Peyer's patch (tissue), 4 donors: ENCODE results near the gene MALSU1. TPM values are rescaled to one million over a fixed set of nuclear protein-coding genes. Genes with fewer than 3 reads are reported as not detected.

ENCODE experiments used
- DNase-seq, 3 donors: peaks; one replicate each; pipeline ENCODE4 v3.0.0-alpha.2; 2017 to 2019
- H3K27ac ChIP-seq, 4 donors: fragments of 200-600 bp; sonication (generic); one replicate each; pipeline ENCODE4 v1.5.1; 2016 to 2019
- H3K27me3 ChIP-seq, 2 donors: fragments of 200-600 bp; sonication (generic); one replicate each; pipeline ENCODE4 v1.5.1; 2019
- H3K36me3 ChIP-seq, 3 donors: fragments of 200-600 bp; sonication (generic); one replicate each; pipeline ENCODE4 v1.5.1; 2016 to 2019
- H3K4me1 ChIP-seq, 4 donors: fragments of 200-600 bp; sonication (generic); one replicate each; pipeline ENCODE4 v1.5.1; 2016 to 2019
- H3K4me3 ChIP-seq, 4 donors: fragments of 200-600 bp; sonication (generic); 1 replicate in 3 of 4; 2 replicates in 1 of 4; pipeline ENCODE4 v1.5.1; 2016 to 2019; ENCODE audit warnings: mild to moderate bottlenecking in 1 of 4
- H3K9me3 ChIP-seq, 4 donors: fragments of 200-600 bp; sonication (generic); one replicate each; pipeline ENCODE4 v1.5.1; 2016 to 2019; ENCODE audit warnings: mild to moderate bottlenecking in 1 of 4
- CTCF ChIP-seq, 6 experiments: fragments of 450-650 bp in 4 of 6; fragments of 200-600 bp in 2 of 6; sonication (generic) in 1 of 6; IDR thresholded peaks; one replicate each; pipeline ENCODE4 v1.5.1; 2017 to 2019; ENCODE audit warnings: antibody characterized with exemption in 6 of 6, mild to moderate bottlenecking in 3 of 6, moderate library complexity in 1 of 6
- POLR2A ChIP-seq, 2 donors: fragments of 450-650 bp; IDR thresholded peaks; one replicate each; pipeline ENCODE4 v1.5.1; 2017; ENCODE audit warnings: antibody characterized with exemption in 2 of 2, mild to moderate bottlenecking in 2 of 2, moderate library complexity in 2 of 2
- total RNA-seq, 4 donors: library from RNA; depleted of rRNA; stranded (reverse); fragments of >200 nt; gene quantifications; one replicate each; pipeline ENCODE4 v1.1.0, GENCODE V29; 2016

MALSU1 gene
- total RNA-seq, 4 donors from 2014 or later, result 15.7 to 40.5 (median 31.3) TPM

DNA sequence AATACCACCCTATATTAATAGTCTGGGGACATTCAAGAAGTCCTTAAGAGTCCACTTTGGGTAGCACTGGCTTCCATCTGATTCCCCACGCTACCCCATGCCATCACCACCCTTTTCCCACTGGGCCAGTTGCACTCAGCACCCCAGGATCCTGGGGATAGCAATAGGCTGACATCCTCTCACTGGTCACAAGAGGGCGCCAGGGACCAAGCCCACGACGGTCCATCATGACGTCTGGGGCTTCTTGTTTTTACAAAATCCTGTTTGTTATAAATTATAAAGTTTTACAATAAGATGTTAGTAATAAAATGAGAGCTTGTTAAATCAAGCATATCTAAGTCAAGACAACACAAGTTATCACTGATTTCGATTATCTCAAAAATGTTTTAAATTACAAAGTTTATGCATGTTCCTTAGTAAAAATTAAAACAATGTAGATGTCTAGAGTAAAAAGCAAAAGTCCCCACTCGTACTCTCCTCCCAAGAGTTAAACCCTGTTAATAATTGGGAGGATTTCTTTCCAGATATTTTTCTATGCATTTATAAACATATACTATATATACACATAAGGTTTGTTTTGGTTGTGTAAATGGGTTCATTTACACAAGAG lies 37.2 kb upstream of the MALSU1 start:
- H3K27me3 ChIP-seq, result no peaks in the 10 kb centered on the region
- TF ChIP-seq POLR2A (IDR thresholded peaks at IDR 0.05) (no peak), CTCF (IDR thresholded peaks at IDR 0.05) (peak; percentile 31 to 66 (median 59))
- H3K27ac ChIP-seq, result no peak overlapping the region
- peaks cover 0 to 6% (median 0%) of the 10 kb centered on the region in 3 donors for H3K36me3 ChIP-seq
- no peak overlapping the region for H3K4me3 ChIP-seq
- H3K4me1 ChIP-seq, result no peaks in the 10 kb centered on the region
- H3K9me3 ChIP-seq, result no peaks in the 10 kb centered on the region
- DNase-seq, result peak; percentile 33 to 71 (median 59)

DNA sequence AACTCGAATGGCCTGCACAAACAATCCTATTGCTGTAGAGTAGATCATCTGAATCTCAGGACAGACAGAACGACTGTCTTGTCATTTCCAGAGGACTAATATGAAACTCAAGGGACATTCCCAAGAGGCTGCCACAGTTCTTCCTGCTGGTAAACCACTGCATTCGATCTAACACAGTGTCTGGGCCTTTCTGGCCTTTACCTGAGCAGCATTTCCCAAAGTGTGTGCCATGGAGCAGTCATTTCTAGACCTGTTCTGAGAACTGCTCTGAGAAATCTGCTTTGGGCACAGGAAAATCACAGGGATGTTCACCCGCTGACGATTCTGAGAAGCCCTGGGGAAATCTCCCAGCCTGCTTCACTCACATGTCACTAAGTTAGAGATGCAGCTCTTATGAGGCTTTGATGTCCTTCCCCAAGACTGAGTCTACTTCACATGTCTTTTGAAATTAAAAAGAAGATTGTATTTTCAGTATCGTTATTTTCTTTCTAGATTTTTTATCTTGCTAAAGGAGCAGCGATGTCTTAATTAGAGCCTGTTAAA lies 34.2 kb upstream of the MALSU1 start:
- no peak for DNase-seq
- H3K9me3 ChIP-seq, result no peaks in the 10 kb centered on the region
- H3K36me3 ChIP-seq, result peaks cover 0 to 6% (median 0%) of the 10 kb centered on the region in 3 donors
- H3K4me3 ChIP-seq, result no peak overlapping the region
- H3K4me1 ChIP-seq, result no peaks in the 10 kb centered on the region
- H3K27me3 ChIP-seq, result no peaks in the 10 kb centered on the region
- TF ChIP-seq CTCF (IDR thresholded peaks at IDR 0.05) (no peak), POLR2A (IDR thresholded peaks at IDR 0.05) (no peak)
- no peak overlapping the region for H3K27ac ChIP-seq

DNA sequence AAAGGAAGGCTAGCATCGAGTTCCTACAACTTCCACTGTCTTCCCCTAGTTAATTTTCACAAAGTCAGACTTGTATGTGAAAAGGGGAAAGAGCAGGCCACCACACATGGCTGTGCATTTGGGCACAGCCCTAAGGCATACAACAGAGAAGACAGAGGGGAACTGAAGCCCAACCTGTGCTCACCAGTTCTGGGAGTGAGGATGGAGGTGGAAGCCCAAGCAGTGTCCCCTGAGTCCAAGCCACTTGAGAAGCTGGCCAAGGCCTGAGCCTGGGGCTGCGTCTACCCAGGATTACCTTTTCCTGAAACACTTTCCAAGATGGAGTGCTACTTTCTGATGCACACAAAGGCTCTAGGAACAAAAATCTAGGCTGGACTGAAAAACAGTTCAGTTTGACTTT lies 32.2 kb upstream of the MALSU1 start:
- Histone ChIP-seq H3K4me3 (no peak overlapping the region), H3K27me3 (no peaks in the 10 kb centered on the region), H3K27ac (no peak overlapping the region), H3K36me3 (peaks cover 0 to 6% (median 0%) of the 10 kb centered on the region in 3 donors), H3K9me3 (no peaks in the 10 kb centered on the region), H3K4me1 (no peaks in the 10 kb centered on the region)
- TF ChIP-seq CTCF (IDR thresholded peaks at IDR 0.05) (no peak), POLR2A (IDR thresholded peaks at IDR 0.05) (no peak)
- no peak for DNase-seq

DNA sequence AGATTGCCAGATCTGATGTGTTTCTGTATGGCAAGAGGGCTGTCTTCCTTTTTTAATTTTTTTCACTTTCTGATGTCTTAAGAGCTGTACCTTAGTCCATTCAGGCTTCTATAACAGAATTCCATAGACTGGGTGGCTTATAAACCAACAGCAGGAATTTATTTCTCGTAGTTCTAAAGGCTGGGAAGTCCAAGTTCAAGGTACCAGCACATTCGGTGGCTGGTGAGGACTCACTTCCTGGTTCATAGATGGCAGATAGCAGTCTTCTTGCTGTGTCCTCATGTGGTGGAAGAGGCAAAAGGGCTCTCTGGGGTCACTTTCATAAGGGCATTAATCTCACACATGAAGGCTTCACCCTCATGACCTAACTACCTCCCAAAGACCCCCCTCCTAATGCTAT lies 31.8 kb upstream of the MALSU1 start:
- no peaks in the 10 kb centered on the region for H3K4me1 ChIP-seq
- H3K27ac ChIP-seq, result no peak overlapping the region
- no peak for DNase-seq
- H3K9me3 ChIP-seq, result no peaks in the 10 kb centered on the region
- TF ChIP-seq POLR2A (IDR thresholded peaks at IDR 0.05), result no peak
- no peak for TF ChIP-seq CTCF (IDR thresholded peaks at IDR 0.05)
- H3K4me3 ChIP-seq, result no peak overlapping the region
- no peaks in the 10 kb centered on the region for H3K27me3 ChIP-seq
- peaks cover 0 to 6% (median 0%) of the 10 kb centered on the region in 3 donors for H3K36me3 ChIP-seq

DNA sequence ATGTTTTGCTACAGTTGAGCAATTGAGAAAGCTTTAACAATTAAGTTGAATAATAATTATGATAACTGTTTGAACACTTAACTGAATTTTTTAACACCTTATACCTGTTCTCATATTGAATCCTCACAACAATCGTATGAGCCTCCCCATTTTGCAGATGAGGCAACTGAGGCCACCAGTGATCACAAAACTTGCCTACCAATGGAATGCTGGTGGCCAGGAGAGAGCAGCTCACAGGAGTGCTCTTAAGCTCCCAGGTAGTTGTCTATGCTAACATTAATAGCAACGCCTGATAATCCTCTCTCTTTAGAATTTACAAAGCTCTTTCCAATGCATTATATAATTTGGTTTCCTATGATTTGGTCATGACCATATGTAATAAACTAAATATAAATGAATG lies 31.0 kb upstream of the MALSU1 start:
- H3K4me1 ChIP-seq, result no peaks in the 10 kb centered on the region
- H3K4me3 ChIP-seq, result no peak overlapping the region
- H3K36me3 ChIP-seq, result peaks cover 0 to 6% (median 0%) of the 10 kb centered on the region in 3 donors
- no peaks in the 10 kb centered on the region for H3K9me3 ChIP-seq
- TF ChIP-seq CTCF (IDR thresholded peaks at IDR 0.05) (no peak), POLR2A (IDR thresholded peaks at IDR 0.05) (no peak)
- H3K27ac ChIP-seq, result no peak overlapping the region
- DNase-seq, result no peak
- no peaks in the 10 kb centered on the region for H3K27me3 ChIP-seq
